ENCODE data around the gene TRIM24. TPM values are rescaled to one million over a fixed set of nuclear protein-coding genes. Genes with fewer than 3 reads are reported as not detected.

The TRIM24 gene
- total RNA-seq, 1 experiment from 2014 or later, result 28.4 TPM

- Histone ChIP-seq H3K27ac (ENCODE audit: low read length) (no peak overlapping the region), H3K9me3 (ENCODE audit: control insufficient read depth, insufficient read depth, low read depth, low read length) (no peaks in the 10 kb centered on the region), H3K4me3 (ENCODE audit: low read depth in 2 of 2, low read length in 2 of 2) (no peak overlapping the region), H3K4me1 (ENCODE audit: control insufficient read depth, insufficient read depth, low read length) (no peaks in the 10 kb centered on the region), H3K36me3 (ENCODE audit: control insufficient read depth, insufficient read depth, low read length) (no peaks in the 10 kb centered on the region), H3K27me3 (ENCODE audit: control insufficient read depth, insufficient read depth, low read length) (no peaks in the 10 kb centered on the region)
- intact Hi-C loops (cut with micrococcal nuclease; ENCODE audit: unreplicated experiment), result no loop called here
- POLR2A ChIA-PET, result interaction anchor here (0.6 kb wide), 1 partner anchor 50 kb away, joined by 3 read pairs; no protein-coding TSS in a partner anchor
- no TSS peak for BruUV-seq (replicated peaks)
- in situ Hi-C loops (cut with HindIII; ENCODE audit: low pct_unique_long_range_greater_than_20kb, low sequenced_read_pairs), result no loop called here
- DNase-seq (ENCODE audit: low read depth, low spot score), result no peak
- TF ChIP-seq, protein P1, sequence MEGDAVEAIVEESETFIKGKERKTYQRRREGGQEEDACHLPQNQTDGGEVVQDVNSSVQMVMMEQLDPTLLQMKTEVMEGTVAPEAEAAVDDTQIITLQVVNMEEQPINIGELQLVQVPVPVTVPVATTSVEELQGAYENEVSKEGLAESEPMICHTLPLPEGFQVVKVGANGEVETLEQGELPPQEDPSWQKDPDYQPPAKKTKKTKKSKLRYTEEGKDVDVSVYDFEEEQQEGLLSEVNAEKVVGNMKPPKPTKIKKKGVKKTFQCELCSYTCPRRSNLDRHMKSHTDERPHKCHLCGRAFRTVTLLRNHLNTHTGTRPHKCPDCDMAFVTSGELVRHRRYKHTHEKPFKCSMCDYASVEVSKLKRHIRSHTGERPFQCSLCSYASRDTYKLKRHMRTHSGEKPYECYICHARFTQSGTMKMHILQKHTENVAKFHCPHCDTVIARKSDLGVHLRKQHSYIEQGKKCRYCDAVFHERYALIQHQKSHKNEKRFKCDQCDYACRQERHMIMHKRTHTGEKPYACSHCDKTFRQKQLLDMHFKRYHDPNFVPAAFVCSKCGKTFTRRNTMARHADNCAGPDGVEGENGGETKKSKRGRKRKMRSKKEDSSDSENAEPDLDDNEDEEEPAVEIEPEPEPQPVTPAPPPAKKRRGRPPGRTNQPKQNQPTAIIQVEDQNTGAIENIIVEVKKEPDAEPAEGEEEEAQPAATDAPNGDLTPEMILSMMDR (IDR thresholded peaks at IDR 0.05), result no peak
- TF ChIP-seq POLR2AphosphoS5 (IDR thresholded peaks at IDR 0.05; ENCODE audit: low read depth, low read length) (no peak), SIN3A (IDR thresholded peaks at IDR 0.05; ENCODE audit: borderline replicate concordance, insufficient read depth, low read depth, low read length) (no peak), TCF7L2 (IDR thresholded peaks at IDR 0.05; ENCODE audit: low read depth, low read length) (no peak)
- TF ChIP-seq, protein P2, sequence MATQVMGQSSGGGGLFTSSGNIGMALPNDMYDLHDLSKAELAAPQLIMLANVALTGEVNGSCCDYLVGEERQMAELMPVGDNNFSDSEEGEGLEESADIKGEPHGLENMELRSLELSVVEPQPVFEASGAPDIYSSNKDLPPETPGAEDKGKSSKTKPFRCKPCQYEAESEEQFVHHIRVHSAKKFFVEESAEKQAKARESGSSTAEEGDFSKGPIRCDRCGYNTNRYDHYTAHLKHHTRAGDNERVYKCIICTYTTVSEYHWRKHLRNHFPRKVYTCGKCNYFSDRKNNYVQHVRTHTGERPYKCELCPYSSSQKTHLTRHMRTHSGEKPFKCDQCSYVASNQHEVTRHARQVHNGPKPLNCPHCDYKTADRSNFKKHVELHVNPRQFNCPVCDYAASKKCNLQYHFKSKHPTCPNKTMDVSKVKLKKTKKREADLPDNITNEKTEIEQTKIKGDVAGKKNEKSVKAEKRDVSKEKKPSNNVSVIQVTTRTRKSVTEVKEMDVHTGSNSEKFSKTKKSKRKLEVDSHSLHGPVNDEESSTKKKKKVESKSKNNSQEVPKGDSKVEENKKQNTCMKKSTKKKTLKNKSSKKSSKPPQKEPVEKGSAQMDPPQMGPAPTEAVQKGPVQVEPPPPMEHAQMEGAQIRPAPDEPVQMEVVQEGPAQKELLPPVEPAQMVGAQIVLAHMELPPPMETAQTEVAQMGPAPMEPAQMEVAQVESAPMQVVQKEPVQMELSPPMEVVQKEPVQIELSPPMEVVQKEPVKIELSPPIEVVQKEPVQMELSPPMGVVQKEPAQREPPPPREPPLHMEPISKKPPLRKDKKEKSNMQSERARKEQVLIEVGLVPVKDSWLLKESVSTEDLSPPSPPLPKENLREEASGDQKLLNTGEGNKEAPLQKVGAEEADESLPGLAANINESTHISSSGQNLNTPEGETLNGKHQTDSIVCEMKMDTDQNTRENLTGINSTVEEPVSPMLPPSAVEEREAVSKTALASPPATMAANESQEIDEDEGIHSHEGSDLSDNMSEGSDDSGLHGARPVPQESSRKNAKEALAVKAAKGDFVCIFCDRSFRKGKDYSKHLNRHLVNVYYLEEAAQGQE (IDR thresholded peaks at IDR 0.05; ENCODE audit: insufficient read depth in 1 of 2, low read depth in 2 of 2, low read length in 1 of 2), result no peak
- no peak for ATAC-seq
- CTCF ChIA-PET, result no interaction called here
Observed at GRCh38 chr7:138502023-138502767, 42.1 kb downstream of the TRIM24 start.

DNA sequence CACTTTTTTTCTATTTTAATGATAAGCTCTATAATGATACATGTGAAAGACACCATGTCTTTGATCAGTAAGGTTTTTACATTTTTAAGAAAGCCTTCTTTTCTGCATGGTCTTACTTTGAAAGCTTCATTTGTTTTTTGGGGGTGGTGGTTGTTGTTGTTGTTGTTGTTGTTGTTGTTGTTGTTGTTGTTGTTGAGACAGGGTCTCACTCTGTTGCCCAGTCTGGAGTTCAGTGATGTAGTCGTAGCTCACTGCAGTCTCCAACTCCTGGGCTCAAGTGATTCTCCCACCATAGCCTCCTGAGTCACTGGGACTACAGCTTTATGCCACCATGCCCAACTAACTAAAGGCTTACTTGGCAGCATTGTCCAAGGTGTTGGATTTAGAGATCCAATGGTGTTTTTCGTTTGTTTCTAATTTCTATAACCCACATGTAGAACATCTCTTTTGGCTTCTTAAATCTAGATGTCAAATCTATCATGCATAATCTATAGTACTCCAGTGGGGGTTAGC lies 45.4 kb downstream of the TRIM24 start:
- no peaks in the 10 kb centered on the region for H3K9me3 ChIP-seq (ENCODE audit: control insufficient read depth, insufficient read depth, low read depth, low read length)
- DNase-seq (ENCODE audit: low read depth, low spot score) (no peak), ATAC-seq (no peak)
- H3K27ac ChIP-seq (ENCODE audit: low read length), result no peak overlapping the region
- no peaks in the 10 kb centered on the region for H3K27me3 ChIP-seq (ENCODE audit: control insufficient read depth, insufficient read depth, low read length)
- intact Hi-C loops (cut with micrococcal nuclease; ENCODE audit: unreplicated experiment), result no loop called here
- H3K4me3 ChIP-seq (ENCODE audit: low read depth in 2 of 2, low read length in 2 of 2), result no peak overlapping the region
- TF ChIP-seq POLR2AphosphoS5 (IDR thresholded peaks at IDR 0.05; ENCODE audit: low read depth, low read length) (no peak), TCF7L2 (IDR thresholded peaks at IDR 0.05; ENCODE audit: low read depth, low read length) (no peak), SIN3A (IDR thresholded peaks at IDR 0.05; ENCODE audit: borderline replicate concordance, insufficient read depth, low read depth, low read length) (no peak)
- TF ChIP-seq, protein P2 (IDR thresholded peaks at IDR 0.05; ENCODE audit: insufficient read depth in 1 of 2, low read depth in 2 of 2, low read length in 1 of 2), result no peak
- TF ChIP-seq, protein P1 (IDR thresholded peaks at IDR 0.05), result no peak
- no TSS peak for BruUV-seq (replicated peaks)
- POLR2A ChIA-PET, result no interaction called here
- in situ Hi-C loops (cut with HindIII; ENCODE audit: low pct_unique_long_range_greater_than_20kb, low sequenced_read_pairs), result no loop called here
- no peaks in the 10 kb centered on the region for H3K4me1 ChIP-seq (ENCODE audit: control insufficient read depth, insufficient read depth, low read length)
- no peaks in the 10 kb centered on the region for H3K36me3 ChIP-seq (ENCODE audit: control insufficient read depth, insufficient read depth, low read length)
- CTCF ChIA-PET, result interaction anchor here (0.6 kb wide), 1 partner anchor 107 kb away, joined by 9 read pairs; no protein-coding TSS in a partner anchor

Measured in Panc1 (cell line).